Naive B cell (primary cell): Measurements from ENCODE around the gene MBOAT1. TPM values are rescaled to one million over a fixed set of nuclear protein-coding genes. Genes with fewer than 3 reads are reported as not detected.

ENCODE experiments used
- ATAC-seq, 2 donors: fragments of 150-1000 bp; cut with Tn5 transposase; 2 replicates each; pipeline ENCODE4 v1.10.0; 2021; ENCODE audit warnings: low read depth in 2 of 2, mild to moderate bottlenecking in 2 of 2, moderate library complexity in 2 of 2
- DNase-seq: peaks from one replicate; pipeline ENCODE4 v3.0.0; 2022
- H3K27ac Mint-ChIP-seq, 6 donors: one replicate each; pipeline ENCODE4 v1.8.0; 2020 to 2022; ENCODE audit warnings: mild to moderate bottlenecking in 6 of 6, mixed read lengths in 6 of 6, moderate library complexity in 5 of 6, inconsistent platforms in 2 of 6
- H3K27me3 Mint-ChIP-seq, 3 donors: one replicate each; pipeline ENCODE4 v1.8.0; 2021 to 2022; ENCODE audit warnings: mixed read lengths in 3 of 3, mild to moderate bottlenecking in 1 of 3
- H3K36me3 Mint-ChIP-seq, 2 donors: one replicate each; pipeline ENCODE4 v1.8.0; 2020 to 2022; ENCODE audit warnings: mixed read lengths in 2 of 2, inconsistent platforms in 1 of 2, mild to moderate bottlenecking in 1 of 2
- H3K4me1 Mint-ChIP-seq, 3 donors: one replicate each; pipeline ENCODE4 v1.8.0; 2020 to 2022; ENCODE audit warnings: mixed read lengths in 3 of 3, inconsistent platforms in 1 of 3, mild to moderate bottlenecking in 1 of 3, moderate library complexity in 1 of 3
- H3K4me3 Mint-ChIP-seq, 8 donors: one replicate each; pipeline ENCODE4 v1.8.0; 2020 to 2022; ENCODE audit warnings: mild to moderate bottlenecking in 8 of 8, mixed read lengths in 8 of 8, moderate library complexity in 8 of 8, inconsistent platforms in 2 of 8
- H3K9me3 Mint-ChIP-seq, 7 donors: one replicate each; pipeline ENCODE4 v1.8.0; 2020 to 2022; ENCODE audit warnings: mixed read lengths in 7 of 7, mild to moderate bottlenecking in 5 of 7, inconsistent platforms in 2 of 7, moderate library complexity in 1 of 7
- polyA plus RNA-seq, 6 donors: library from polyadenylated mRNA; unstranded; fragments of 300-500 nt; fragmentation: Illumina TruSeq; gene quantifications; one replicate each; pipeline ENCODE4 v1.2.3, GENCODE V29; 2021; ENCODE audit warnings: low read depth in 6 of 6

MBOAT1 gene
- polyA plus RNA-seq, 6 donors from 2014 or later, result 0.14 to 1.4 (median 0.86) TPM

GRCh38 chr6:20204512-20204894, 7.8 kb downstream of the MBOAT1 start:
- Mint-ChIP-seq H3K4me3 (no peak overlapping the region), H3K27ac (peak overlapping the region in 1 of 6 donors; percentile 89), H3K4me1 (peaks cover 18 to 24% (median 23%) of the 10 kb centered on the region in 3 donors), H3K36me3 (no peaks in the 10 kb centered on the region), H3K9me3 (no peaks in the 10 kb centered on the region), H3K27me3 (no peaks in the 10 kb centered on the region)
- ATAC-seq (no peak), DNase-seq (no peak)

GRCh38 chr6:20203561-20204511, 8.4 kb downstream of the MBOAT1 start:
- ATAC-seq, result no peak
- H3K27ac Mint-ChIP-seq, result peak overlapping the region in 1 of 6 donors; percentile 89

GRCh38 chr6:20202699-20203302, 9.5 kb downstream of the MBOAT1 start:
- Mint-ChIP-seq H3K27ac (no peak overlapping the region), H3K36me3 (no peaks in the 10 kb centered on the region), H3K27me3 (no peaks in the 10 kb centered on the region), H3K9me3 (no peaks in the 10 kb centered on the region), H3K4me3 (no peak overlapping the region), H3K4me1 (peaks cover 18 to 24% (median 23%) of the 10 kb centered on the region in 3 donors)
- no peak for ATAC-seq
- DNase-seq, result no peak

More at GRCh38 chr6:20203561-20204511, 8.4 kb downstream of the MBOAT1 start:
- Mint-ChIP-seq H3K4me1 (peaks cover 18 to 24% (median 23%) of the 10 kb centered on the region in 3 donors), H3K9me3 (no peaks in the 10 kb centered on the region), H3K36me3 (no peaks in the 10 kb centered on the region), H3K4me3 (no peak overlapping the region), H3K27me3 (no peaks in the 10 kb centered on the region)
- no peak for DNase-seq

GRCh38 chr6:20202324-20202658, 10.0 kb downstream of the MBOAT1 start:
- Mint-ChIP-seq H3K9me3 (no peaks in the 10 kb centered on the region), H3K4me3 (no peak overlapping the region), H3K27ac (no peak overlapping the region), H3K36me3 (no peaks in the 10 kb centered on the region), H3K4me1 (peaks cover 18 to 24% (median 23%) of the 10 kb centered on the region in 3 donors), H3K27me3 (no peaks in the 10 kb centered on the region)
- ATAC-seq, result no peak
- DNase-seq, result no peak

GRCh38 chr6:20200761-20201630, 11.3 kb downstream of the MBOAT1 start:
- Mint-ChIP-seq H3K27ac (no peak overlapping the region), H3K4me3 (no peak overlapping the region), H3K36me3 (no peaks in the 10 kb centered on the region), H3K4me1 (peaks cover 6 to 13% (median 10%) of the 10 kb centered on the region in 3 donors), H3K9me3 (no peaks in the 10 kb centered on the region), H3K27me3 (no peaks in the 10 kb centered on the region)
- DNase-seq, result no peak
- ATAC-seq, result no peak

GRCh38 chr6:20198775-20199174, 13.5 kb downstream of the MBOAT1 start:
- H3K27ac Mint-ChIP-seq, result peak overlapping the region in 1 of 6 donors; percentile 50
- H3K36me3 Mint-ChIP-seq, result no peaks in the 10 kb centered on the region
- no peak overlapping the region for H3K4me3 Mint-ChIP-seq
- ATAC-seq, result no peak
- no peak for DNase-seq
- H3K9me3 Mint-ChIP-seq, result no peaks in the 10 kb centered on the region
- no peaks in the 10 kb centered on the region for H3K27me3 Mint-ChIP-seq
- peaks cover 0 to 4% (median 0%) of the 10 kb centered on the region in 3 donors for H3K4me1 Mint-ChIP-seq

- H3K9me3 Mint-ChIP-seq, result no peaks in the 10 kb centered on the region
- H3K4me3 Mint-ChIP-seq, result no peak overlapping the region
- H3K4me1 Mint-ChIP-seq, result peaks cover 0 to 4% (median 0%) of the 10 kb centered on the region in 3 donors
- H3K27ac Mint-ChIP-seq, result no peak overlapping the region
- DNase-seq (no peak), ATAC-seq (no peak)
- H3K36me3 Mint-ChIP-seq, result no peaks in the 10 kb centered on the region
- H3K27me3 Mint-ChIP-seq, result no peaks in the 10 kb centered on the region
These were observed 14.0 kb downstream of the MBOAT1 start for GRCh38 chr6:20198156-20198774.

GRCh38 chr6:20197251-20197650, 15.0 kb downstream of the MBOAT1 start:
- no peaks in the 10 kb centered on the region for H3K9me3 Mint-ChIP-seq
- H3K36me3 Mint-ChIP-seq, result no peaks in the 10 kb centered on the region
- no peaks in the 10 kb centered on the region for H3K27me3 Mint-ChIP-seq
- peak overlapping the region in 1 of 6 donors; percentile 54 for H3K27ac Mint-ChIP-seq
- DNase-seq (no peak), ATAC-seq (no peak)
- H3K4me1 Mint-ChIP-seq, result peaks cover 0 to 4% (median 0%) of the 10 kb centered on the region in 3 donors
- H3K4me3 Mint-ChIP-seq, result no peak overlapping the region

- Mint-ChIP-seq H3K27ac (no peak overlapping the region), H3K27me3 (no peaks in the 10 kb centered on the region), H3K36me3 (peaks cover 5 to 6% of the 10 kb centered on the region in 2 donors), H3K4me3 (no peak overlapping the region), H3K9me3 (peaks cover 0 to 19% (median 6%) of the 10 kb centered on the region in 7 donors), H3K4me1 (no peaks in the 10 kb centered on the region)
- no peak for ATAC-seq
- DNase-seq, result no peak
These were observed 19.6 kb downstream of the MBOAT1 start for GRCh38 chr6:20192625-20193024.

- Mint-ChIP-seq H3K4me3 (no peak overlapping the region), H3K4me1 (no peaks in the 10 kb centered on the region), H3K9me3 (peaks cover 0 to 23% (median 10%) of the 10 kb centered on the region in 7 donors), H3K27me3 (no peaks in the 10 kb centered on the region), H3K27ac (no peak overlapping the region), H3K36me3 (peaks cover 5 to 12% of the 10 kb centered on the region in 2 donors)
- DNase-seq (no peak), ATAC-seq (no peak)
These were observed 20.3 kb downstream of the MBOAT1 start for GRCh38 chr6:20191992-20192391.

- H3K27me3 Mint-ChIP-seq, result no peaks in the 10 kb centered on the region
- no peak overlapping the region for H3K27ac Mint-ChIP-seq
- ATAC-seq (no peak), DNase-seq (no peak)
- no peak overlapping the region for H3K4me3 Mint-ChIP-seq
- H3K4me1 Mint-ChIP-seq, result no peaks in the 10 kb centered on the region
- peaks cover 3 to 29% (median 10%) of the 10 kb centered on the region in 7 donors for H3K9me3 Mint-ChIP-seq
- peaks cover 10 to 15% of the 10 kb centered on the region in 2 donors for H3K36me3 Mint-ChIP-seq
These were observed 23.6 kb downstream of the MBOAT1 start for GRCh38 chr6:20188630-20189075.

- no peaks in the 10 kb centered on the region for H3K4me1 Mint-ChIP-seq
- peaks cover 10 to 40% (median 16%) of the 10 kb centered on the region in 7 donors for H3K9me3 Mint-ChIP-seq
- peaks cover 13 to 17% of the 10 kb centered on the region in 2 donors for H3K36me3 Mint-ChIP-seq
- H3K27me3 Mint-ChIP-seq, result no peaks in the 10 kb centered on the region
- no peak for ATAC-seq
- no peak for DNase-seq
- H3K27ac Mint-ChIP-seq, result no peak overlapping the region
- no peak overlapping the region for H3K4me3 Mint-ChIP-seq
These were observed 25.3 kb downstream of the MBOAT1 start for GRCh38 chr6:20186981-20187380.

GRCh38 chr6:20183706-20184105, 28.6 kb downstream of the MBOAT1 start:
- ATAC-seq (no peak), DNase-seq (no peak)
- Mint-ChIP-seq H3K27ac (no peak overlapping the region), H3K9me3 (peaks cover 9 to 40% (median 16%) of the 10 kb centered on the region in 7 donors), H3K27me3 (no peaks in the 10 kb centered on the region), H3K4me3 (no peak overlapping the region), H3K36me3 (peaks cover 8 to 17% of the 10 kb centered on the region in 2 donors), H3K4me1 (peaks cover 0 to 5% (median 2%) of the 10 kb centered on the region in 3 donors)
